NCI-H2196 treated with DMSO at 0.1 percent for 48 hours (cell line): ENCODE data around the gene ADAP1.
"Not testable (repeated sequence)": the region's sequence is repeated elsewhere in the genome, so short reads cannot be mapped to it uniquely, and the experiment has no call there.

ENCODE experiments used
- DNase-seq: peaks from one replicate; lab custom pipeline; 2025; ENCODE audit not compliant: unreplicated experiment; lab: John Stamatoyannopoulos, UW

Gene ADAP1, protein sequence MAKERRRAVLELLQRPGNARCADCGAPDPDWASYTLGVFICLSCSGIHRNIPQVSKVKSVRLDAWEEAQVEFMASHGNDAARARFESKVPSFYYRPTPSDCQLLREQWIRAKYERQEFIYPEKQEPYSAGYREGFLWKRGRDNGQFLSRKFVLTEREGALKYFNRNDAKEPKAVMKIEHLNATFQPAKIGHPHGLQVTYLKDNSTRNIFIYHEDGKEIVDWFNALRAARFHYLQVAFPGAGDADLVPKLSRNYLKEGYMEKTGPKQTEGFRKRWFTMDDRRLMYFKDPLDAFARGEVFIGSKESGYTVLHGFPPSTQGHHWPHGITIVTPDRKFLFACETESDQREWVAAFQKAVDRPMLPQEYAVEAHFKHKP

DNA sequence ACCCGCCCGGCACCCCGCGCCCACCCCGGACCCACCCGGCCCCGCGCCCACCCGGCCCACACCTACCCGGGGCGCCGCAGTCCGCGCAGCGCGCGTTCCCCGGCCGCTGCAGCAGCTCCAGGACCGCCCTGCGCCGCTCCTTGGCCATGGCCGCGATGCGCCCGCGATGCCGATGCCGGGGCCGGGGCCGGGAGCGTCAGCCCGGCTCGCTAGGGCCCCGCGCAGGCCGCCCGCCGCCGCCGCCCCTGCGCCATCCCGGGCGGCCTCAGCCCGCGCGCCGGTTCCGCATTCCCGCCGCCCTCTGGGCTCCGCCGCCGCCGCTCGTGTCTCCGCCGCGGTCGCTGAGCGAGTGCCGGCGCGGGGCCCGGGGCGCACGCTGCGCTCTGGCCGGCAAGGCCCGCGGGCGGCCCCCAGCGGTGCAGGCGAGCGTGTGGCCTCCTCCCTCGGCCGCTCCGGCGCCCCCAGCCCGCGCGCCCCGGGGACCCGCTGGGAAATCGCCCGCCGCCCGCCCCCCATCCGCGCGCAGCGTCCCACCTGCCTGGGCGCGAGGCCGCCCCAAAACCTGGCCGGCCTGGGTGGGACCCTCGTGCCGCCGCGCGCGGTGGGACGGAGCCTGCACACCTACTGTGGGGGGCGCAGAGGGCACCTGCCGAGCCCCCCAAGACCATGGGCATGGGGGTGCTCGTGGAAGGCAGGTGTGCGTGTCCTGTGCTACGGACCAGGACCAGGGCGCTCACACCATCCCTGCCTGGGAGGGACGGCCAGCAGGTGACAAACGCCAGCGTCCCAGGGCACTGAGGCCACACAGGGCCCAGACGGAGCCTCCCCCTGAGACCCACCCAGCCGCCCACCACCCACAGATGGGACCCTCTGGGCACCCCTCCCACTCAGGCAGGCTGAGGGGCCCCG is at the start of gene ADAP1:
Gene ADAP1, minus strand, starts transcription at position 351 of the 909 bp plus-strand sequence. Its CDS starts 203 bp downstream, at position 148.
- DNase-seq, result peak; percentile 3

DNA sequence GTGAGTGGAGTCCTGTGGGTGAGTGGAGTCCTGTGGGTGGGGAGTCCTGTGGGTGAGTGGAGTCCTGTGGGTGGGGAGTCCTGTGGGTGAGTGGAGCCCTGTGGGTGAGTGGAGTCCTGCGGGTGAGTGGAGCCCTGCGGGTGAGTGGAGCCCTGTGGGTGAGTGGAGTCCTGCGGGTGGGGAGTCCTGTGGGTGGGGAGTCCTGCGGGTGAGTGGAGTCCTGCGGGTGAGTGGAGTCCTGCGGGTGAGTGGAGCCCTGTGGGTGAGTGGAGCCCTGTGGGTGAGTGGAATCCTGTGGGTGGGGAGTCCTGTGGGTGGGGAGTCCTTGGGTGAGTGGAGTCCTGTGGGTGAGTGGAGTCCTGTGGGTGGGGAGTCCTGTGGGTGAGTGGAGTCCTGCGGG is 48.0 kb upstream of the ADAP1 start:
- not testable (repeated sequence) for DNase-seq

DNA sequence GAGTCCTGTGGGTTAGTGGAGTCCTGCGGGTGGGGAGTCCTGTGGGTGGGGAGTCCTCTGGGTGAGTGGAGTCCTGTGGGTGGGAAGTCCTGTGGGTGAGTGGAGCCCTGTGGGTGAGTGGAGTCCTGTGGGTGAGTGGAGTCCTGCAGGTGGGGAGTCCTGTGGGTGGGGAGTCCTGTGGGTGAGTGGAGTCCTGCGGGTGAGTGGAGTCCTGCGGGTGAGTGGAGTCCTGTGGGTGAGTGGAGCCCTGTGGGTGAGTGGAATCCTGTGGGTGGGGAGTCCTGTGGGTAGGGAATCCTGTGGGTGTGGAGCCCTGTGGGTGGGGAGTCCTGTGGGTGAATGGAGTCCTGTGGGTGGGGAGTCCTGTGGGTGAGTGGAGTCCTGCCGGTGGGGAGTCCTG is 47.5 kb upstream of the ADAP1 start:
- not testable (repeated sequence) for DNase-seq

DNA sequence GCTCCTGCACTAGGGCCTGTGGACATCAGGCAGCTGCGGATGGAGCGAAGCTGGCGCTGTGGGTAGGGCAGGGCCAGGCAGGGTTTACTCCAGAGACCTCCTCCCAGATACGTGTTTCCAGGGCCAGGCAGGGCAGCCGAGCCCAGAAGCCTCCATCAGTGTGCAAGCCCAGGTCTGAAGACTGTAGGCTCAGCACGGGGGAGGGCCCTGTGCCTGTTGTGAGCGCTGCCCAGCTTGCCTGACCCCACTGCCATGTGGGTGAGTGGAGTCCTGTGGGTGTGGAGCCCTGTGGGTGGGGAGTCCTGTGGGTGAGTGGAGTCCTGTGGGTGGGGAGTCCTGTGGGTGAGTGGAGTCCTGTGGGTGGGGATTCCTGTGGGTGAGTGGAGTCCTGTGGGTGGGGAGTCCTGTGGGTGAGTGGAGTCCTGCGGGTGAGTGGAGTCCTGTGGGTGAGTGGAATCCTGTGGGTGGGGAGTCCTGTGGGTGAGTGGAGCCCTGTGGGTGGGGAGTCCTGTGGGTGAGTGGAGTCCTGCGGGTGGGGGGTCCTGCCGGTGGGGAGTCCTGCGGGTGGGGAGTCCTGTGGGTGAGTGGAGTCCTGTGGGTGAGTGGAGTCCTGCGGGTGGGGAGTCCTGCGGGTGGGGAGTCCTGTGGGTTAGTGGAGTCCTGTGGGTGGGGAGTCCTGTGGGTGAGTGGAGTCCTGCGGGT is 46.7 kb upstream of the ADAP1 start:
- not testable (repeated sequence) for DNase-seq

DNA sequence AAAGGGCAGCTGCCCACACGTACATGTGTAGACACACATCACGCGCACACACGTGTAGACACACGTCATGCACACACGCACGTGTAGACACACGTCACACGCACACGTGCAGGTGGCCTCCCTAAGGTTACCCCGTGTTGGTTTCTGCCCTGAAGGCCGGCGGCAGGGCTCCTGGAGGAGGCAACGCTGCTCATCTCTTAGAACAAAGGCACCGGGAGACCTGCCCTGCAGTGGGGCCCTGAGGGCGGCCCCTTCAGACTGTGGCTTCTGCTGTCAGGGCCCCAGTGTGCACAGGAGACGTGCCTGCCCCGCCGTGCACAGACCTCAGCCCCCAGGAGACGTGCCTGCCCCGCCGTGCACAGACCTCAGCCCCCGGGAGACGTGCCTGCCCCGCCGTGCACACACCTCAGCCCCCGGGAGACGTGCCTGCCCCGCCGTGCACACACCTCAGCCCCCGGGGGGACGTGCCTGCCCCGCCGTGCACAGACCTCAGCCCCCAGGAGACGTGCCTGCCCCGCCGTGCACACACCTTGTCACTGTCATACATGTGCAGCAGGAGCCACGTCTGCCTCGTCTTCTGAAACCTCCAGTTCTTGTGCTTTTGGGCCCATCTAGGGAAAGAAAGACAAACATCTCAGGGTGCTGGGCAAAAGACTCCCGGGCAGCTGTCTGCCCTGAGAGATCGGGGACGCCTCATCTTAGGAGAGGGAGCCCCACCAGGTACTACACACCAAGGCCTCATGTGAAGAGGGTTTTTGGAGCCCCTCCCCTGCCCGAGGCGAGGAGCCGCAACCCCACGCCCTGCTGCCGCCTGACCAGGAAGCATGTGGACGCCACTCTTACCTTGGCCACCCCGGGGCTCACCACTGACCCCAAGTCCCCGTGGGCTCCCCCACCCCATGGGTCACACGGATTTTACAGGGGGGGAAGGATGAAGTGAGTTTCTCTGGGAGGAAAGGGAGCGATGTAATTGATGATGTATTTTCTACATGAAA is 45.8 kb upstream of the ADAP1 start:
- no peak for DNase-seq

DNA sequence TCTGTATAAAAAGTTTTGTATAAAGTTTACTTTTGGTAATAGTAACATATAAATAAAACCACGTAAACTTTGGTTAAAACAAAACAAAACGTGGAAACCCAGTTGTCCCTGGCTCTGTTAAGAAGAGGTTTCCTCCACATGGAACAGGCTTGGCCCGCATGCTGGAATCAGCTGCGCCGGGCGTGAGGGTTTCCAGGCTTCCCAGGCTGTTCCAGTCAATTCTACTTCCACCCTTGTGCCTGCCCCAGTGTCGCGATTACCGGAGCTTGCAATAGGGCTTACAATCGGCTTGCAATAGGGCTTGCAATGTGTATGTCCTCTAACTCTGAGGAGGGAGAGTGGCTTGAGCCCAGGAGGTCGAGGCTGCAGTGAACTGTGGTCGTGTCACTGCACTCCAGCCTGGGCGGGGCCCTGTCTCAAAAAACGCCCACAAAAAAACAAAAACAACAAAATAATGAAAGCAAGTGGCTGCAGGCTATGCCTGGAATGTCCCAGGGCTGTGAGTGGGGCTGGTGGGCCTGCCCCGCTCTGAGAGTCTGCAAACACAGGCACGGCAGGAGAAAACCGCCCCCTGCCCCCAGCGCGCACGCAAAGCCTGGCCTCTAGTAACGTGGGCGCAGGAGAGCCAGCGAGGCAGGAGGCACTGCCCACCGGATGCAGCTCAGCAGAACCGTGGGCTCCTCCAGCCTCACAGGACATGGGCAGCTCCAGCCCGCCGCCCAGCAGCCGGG is 44.8 kb upstream of the ADAP1 start:
- no peak for DNase-seq

DNA sequence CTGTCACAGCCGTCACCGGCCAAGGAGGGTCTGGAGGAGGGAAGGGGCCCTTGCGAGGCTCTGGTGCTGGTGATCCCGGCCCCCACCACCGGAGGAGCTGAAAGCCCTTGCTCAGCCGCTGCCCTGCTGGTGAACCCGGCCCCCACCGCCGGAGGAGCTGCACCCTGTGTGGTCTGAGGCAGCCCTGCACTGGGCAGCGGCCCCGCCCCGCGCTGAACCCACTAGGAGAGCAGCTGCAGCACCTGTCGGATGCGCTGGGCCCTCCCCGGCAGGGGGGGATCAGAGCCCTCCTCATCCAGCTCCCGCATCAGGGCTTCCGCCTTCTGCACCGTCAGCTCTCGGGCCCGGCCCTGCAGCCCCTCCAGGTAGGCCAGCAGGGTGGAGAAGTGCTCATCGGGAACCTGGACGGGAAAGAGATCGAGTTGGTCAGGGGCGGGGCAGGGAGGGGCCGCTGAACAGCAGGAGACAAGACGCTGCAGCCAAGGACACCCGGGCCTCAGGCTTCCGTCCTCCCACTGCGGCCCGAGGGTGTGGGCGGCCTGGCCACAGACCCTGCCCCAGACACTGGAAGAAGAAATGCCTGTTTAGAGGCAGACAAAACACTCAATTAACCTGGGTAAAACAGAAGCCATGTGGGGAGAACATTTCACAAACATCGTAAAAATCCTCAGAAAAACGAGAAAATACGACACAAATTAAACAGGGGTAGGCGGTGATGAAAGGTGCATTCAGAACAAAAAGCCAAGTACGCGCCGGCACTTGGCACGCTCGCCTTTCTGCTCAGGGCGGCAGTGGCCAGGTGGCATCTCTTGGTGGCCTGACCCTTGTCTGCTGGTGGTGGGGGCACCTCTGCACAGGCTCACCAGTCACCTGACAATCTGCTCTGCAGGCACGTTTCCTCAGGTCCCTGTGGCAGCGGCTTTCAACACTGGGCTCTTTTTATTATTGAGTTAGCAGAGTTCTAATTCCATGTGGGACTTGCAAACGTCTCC is 43.2 kb upstream of the ADAP1 start:
- DNase-seq, result no peak

DNA sequence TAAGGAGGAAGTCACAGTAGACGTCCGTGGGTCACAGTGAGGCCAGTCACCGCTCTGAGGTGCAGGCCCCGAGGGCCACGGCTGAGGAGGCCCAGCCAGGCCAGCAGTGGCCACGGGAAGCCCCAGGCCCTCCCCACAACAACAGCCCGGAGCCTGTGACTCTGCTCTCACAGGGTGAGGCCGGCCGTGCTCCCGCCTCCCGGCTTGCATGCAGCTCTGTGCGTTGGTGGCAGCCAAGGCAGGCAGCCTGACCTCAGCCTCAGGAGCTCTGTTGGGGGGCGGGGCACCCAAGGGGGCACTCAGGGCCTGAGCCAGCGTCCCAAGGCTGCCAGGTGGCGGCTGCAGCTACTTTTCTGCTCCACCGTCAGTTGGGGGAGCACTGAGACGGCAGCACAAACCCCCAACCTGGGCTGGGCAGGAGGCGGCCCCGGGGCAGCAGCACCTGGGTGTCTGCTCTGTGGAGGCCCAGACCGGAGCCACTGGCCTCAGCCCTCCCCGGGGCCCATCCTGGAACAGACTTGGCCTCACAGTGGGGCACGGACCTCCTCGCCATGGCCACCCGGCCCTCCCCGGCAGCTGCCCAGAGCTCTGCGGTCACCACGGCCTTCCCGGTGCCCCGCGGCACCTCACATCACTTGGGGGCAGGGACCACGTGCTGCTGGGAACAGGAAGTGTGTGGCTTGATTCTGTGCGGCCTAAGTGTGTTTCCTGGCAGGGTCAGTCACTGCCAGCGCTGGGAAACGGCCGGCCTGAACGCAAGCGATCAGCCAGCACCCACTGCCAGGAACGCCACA is 41.8 kb upstream of the ADAP1 start:
- no peak for DNase-seq

DNA sequence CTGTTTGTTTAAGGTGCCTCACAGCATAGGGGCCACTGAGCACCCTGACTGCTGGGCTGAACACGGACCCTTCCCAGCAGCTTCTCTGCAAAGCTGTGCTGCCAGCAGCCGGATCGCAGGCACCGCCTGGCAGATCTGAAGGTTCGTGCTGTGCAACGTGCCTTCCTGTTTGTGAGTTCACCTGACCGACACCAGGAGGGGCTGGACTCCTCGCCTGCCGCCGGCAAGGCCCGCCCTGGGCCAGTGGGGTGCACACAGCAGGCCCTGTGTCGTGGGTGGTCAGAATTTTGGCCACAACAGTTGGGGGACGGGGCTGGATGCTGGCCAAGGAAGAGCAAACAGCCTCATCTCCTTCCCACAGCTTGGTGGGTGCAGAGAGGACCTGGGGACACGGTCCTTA is 41.1 kb upstream of the ADAP1 start:
- no peak for DNase-seq

DNA sequence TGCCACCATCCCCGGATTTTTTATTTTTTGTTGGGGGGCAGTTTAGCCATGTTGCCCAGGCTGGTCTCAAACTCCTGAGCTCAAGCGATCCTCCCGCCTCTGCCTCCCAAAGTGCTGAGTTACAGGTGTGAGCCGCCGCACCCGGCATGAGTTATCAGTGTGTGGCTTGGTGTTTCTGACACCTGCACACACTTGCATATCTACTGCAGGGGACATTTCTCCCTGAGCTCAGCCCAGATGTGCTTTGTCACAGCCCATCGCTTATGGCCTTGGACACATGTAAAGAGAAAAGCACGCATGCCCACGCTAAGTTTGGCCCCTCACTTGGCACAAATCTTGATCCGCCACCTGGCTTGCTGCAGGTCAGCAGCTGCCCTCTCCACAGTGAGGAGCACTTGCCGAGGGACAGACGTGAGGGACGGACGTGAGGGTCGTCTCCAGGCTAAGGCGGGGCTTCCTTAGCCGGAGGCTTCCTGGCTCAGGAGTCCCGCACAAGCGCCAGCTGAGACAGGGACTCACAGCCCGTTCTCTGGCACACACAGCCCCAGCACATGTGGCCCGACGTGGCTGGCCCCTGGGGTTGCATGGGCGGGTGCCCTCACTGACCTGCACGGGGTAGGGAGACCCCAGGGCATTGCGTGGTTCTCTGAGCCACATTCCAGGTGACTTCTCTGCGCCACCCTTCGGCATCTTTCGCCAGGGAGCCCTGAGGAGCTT is 40.3 kb upstream of the ADAP1 start:
- no peak for DNase-seq

DNA sequence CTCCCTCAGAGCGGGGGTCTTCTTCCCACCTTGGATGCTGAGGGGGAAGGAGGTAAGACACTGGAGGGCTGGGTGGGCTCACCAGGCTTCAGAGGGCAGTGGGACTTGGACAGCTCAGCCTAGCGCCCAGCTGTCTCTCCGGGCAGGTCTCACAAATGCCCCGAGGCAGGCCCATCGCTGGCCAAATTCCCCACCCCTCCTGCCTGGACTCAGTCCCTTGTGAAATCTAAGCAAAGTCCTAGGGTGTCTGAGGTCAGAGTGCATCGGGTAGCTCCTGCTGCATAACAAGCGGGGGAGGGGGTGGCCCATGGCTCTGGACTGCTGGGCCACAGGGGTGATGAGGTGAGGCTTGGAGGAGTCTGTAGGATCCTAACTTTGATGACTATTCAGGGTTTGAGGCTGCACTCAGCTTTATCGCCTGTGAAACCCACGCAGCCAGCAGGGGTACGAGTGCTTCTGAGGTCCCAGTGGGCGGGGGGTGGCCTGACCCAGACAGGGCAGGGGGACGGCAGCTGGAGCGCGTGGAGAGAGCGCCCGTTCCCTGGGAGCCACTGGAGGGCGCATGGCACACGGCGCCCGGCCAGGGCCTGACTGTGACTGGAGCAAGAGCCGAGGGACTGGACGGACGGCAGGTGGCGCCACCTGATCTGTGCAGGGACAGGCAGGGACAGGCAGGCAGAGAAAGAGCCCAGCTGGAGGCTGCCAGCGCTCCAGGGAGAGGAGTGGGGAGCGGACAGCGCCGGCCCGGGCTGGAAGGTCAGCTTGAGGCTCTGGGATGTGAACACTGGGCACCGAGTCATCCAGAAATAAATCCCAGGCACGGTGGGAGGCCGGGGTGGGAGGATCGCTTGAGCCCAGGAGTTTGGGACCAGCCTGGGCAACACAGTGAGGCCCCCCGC is 38.5 kb upstream of the ADAP1 start:
- peak; percentile 88 for DNase-seq

DNA sequence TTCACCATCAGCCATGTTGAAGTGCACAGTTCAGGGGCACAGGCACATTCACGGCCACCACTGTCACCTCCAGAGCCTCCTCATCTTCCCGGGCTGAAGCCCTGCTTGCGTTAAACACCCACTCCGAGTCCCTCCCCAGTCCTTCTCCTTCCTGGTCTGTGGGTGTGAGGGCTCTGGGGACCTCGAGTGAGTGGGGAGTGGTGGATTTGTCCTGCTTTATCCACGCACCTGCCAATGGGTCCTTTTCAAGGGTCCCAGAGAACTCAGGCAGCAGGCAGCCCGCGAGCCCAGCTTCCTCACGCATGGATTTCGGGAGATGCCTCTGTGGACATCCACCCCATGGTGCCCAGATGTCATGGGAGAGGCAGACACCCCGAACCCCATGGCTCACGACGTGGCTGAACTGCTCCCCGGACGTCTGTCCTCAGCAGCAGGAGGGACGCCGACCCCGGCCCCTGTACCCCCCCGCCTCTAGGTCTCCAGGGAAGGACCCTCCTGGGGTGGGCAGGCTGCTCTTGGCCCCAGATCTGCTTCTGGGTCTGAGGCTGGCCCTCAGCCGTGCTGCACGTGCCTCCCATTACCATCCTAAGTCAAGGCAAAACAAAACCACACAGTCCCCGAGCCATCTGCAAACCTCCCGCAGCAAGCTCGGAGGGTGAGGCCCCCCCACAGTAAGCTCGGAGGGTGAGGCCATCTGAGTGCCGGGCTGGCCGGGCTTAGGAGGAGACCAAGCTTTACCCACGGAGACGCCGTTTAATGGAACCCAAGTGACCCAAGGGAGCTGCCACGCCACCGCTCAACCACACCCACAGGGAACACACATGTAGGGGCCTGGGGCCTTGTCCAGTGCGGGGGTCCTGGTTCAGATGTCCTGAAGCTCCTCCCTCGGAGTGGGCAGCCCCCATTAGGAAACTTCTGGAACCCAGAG is 37.5 kb upstream of the ADAP1 start:
- DNase-seq, result no peak

DNA sequence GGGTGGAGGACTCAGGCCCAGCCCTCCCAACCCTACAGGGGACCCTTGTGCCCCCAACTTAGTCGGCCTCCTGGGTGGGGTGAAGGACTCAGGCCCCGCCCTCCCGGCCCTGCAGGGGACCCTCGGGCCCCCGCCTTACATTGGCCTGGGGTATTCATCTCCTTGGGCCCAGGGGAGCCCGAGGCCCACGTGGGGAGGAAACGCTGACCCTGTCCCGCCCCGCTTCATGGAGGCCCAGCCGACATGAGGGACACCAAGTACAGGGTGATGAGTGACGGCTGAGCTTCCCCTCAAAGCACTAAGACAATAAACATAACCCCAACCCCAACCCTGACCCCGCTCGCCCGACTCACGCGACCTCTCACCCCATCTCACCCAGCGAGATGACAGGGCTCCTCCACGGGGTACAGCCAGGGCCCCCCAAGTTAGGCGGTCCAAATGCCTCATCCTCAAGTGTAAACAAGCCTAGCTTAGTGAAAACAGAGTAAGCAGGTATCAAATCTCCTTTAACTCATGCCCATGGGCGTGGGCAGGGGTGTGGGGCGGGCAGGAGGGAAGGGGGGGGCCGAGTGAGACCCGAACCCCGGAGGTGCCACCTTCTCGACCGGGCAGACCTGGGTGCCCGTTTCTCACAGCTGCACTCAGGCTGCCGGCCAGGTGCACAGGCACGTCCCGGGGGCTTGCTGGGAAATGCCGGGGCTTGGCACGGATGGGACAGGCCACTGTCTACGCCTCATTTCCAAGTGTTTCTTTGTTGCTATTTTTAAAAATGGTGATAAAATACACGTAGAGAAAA is 36.7 kb upstream of the ADAP1 start:
- no peak for DNase-seq

DNA sequence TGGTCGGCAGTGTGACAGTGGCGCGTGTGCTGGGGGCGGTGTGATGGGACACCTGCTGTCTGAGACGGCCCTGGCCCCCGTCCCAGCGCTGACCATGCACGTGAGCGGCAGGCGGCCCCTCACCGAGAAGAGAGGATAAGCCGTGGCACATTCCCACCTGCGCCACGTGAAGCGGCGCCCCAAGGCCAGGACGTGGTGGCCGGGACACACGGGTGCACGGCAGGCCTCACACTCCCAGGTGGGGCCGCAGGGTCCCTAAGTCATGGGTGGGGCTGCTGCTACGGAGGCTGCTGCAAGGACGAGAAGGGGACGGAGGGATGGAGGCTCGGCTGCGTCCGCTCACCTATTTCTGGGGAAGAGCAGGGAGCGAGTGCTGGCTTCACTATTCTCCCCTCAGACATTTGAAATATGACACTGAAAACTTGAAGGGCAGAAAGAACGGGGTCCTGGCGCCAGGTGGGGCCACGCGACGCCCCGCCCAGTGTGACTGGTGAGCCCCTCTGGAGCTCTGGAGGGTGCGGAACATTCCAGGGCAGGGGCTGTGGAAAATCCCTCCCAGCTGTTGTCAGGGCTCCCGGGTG is 36.0 kb upstream of the ADAP1 start:
- no peak for DNase-seq
